D341Med (cell line): ENCODE data around the gene ST6GAL1.
"Not testable (repeated sequence)": the region's sequence is repeated elsewhere in the genome, so short reads cannot be mapped to it uniquely, and the experiment has no call there.

Experiments used
- DNase-seq: peaks from one replicate; pipeline ENCODE4 v3.0.0; 2012; ENCODE audit warnings: low spot score

The ST6GAL1 gene

GRCh38 chr3:186940967-186941366 lies 10.6 kb downstream of the ST6GAL1 start:
- no peak for DNase-seq

DNA sequence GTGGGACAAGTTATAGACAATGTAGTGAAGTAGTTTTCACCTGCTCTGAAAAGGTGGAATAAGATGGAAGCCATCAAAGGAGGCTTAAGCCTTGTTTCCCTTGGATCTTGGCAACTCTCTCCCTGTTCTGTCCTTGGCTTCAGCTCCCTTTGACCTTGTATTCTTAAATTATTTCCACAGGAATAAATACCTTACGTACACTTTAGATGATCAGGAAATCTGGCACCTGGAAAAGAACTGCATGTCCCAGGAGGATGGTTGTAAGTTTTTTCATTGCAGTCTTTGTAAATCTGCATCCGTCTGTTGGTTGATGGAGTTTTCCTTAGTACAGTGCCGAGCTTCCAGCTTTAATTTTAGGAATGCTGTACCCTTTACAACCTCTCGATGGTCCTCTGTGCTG lies 11.8 kb downstream of the ST6GAL1 start:
- no peak for DNase-seq

GRCh38 chr3:186945255-186945823 lies 15.0 kb downstream of the ST6GAL1 start:
- DNase-seq, result no peak

DNA sequence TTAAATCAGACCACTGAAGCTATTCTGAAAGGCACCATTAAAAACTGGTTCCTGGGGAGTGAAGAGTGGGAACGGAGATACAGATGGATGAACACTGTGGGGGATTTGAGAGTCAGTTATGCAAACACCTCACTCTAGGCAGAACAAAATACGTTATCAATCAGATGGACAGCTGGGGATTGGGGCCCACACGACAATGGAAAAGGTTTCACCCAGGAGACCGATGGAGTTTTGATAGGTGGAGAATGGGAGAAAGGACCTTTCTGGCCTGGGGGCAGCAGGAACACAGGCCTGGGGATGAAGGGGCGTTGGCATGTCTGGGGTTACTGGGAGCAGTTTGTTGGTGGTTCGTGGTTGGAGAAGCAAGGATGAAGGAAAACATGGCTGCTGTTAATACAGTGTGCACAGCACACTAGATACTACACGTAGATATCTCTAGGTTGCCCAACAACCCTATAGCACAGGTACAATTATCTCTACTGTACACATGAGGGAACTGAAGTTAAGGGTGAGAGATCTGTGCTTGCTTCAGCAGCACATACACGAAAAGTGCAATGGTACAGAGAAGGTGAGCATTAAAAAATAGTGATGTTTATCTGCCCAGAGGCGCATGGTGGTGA lies 16.5 kb downstream of the ST6GAL1 start:
- DNase-seq, result no peak

- no peak for DNase-seq
Observed at GRCh38 chr3:186949281-186949982, 19.1 kb downstream of the ST6GAL1 start.

DNA sequence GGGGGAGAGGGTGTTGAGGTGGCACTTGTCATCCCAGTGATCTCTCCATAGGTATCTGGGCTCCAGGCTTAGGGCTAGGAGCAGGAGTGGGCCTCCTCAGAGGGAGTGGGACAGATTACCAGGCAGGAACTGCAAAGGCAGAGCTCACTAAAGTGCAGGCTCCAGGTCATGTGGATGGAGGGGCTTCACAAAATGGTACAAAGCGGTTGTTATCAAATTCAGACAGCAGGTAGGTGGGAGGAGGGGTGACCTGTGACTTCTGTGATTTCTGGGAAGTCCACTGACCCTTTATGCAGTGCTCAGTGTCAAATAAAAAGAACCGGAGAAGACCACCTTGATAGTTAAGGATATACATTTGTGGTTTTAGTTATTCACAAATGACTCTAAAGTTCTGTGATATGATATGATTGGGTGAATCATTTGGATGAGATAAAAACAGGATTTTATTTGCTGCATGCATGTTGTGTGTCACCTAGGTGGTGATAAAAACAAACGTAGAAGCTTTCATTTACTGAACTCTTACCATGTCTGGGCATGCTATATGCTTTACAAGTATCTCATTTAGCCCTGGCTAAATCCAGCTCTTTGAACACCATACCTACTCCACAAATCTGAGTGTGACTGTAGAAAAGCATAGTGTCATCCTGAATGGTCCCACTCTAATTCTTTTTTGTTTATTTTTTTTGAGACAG lies 20.2 kb downstream of the ST6GAL1 start:
- DNase-seq, result no peak

DNA sequence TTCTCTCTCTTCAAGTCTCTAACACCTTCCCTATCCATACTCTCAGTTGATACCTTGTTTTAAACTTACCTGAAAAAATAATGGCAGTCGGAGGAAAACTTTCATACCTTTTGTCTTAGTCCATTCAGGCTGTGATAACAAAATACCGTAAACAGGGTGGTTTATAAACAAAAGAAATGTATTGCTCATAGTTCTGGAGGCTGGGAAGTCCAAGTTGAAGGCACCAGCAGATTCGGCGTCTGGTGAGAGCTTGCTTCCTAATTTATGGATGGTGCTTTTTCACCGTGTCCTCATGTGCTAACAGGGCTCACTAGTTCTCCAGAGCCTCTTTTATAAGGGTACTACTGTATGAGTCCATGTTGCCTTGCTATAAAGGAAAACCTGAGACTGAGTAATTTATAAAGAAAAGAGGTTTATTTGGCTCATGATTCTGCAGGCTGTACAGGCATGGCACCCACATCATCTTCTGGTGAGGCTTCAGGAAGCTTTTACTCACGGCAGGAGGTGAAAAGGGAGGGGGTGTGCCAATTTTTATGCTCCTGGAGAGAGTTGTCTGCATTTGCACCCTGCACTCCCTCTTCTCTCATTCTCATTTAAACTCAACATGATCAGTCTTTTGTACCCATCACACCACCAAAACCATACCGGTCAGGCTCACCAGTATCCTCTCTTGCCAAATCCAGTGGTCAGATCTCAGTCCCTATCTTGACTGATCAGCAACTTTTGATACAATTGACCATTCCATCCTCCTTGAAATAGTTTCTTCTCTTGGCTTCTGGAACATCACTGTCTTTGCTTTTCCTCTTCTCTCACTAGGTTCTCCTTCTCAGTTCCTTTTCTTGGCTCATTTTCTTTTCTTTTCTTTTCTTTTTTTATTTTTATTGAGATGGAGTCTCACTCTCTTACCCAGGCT lies 21.6 kb downstream of the ST6GAL1 start:
- no peak for DNase-seq

GRCh38 chr3:186953011-186953487 lies 22.7 kb downstream of the ST6GAL1 start:
- no peak for DNase-seq

DNA sequence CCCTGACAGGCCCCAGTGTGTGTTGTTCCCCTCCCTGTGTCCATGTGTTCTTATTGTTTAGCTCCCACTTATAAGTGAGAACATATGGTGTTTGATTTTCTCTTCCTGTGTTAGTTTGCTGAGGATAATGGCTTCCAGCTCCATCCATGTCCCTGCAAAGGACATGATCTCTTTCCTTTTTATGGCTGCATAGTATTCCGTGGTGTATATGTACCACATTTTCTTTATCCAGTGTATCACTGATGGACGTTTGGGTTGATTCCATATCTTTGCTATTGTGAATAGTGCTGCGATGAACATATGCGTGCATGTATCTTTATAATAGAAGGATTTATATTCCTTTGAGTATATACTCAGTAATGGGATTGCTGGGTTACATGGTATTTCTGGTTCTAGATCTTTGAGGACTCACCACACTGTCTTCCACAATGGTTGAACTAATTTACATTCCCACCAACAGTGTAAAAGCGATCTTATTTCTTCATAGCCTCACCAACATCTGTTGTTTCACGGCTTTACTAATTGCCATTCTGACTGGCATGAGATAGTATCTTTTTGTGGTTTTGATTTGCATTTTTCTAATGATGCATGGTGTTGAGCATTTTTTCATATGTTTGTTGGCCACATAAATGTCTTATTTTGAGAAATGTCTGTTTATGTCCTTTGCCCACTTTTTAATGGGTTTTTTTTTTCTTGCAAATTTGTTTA lies 23.8 kb downstream of the ST6GAL1 start:
- not testable (repeated sequence) for DNase-seq

DNA sequence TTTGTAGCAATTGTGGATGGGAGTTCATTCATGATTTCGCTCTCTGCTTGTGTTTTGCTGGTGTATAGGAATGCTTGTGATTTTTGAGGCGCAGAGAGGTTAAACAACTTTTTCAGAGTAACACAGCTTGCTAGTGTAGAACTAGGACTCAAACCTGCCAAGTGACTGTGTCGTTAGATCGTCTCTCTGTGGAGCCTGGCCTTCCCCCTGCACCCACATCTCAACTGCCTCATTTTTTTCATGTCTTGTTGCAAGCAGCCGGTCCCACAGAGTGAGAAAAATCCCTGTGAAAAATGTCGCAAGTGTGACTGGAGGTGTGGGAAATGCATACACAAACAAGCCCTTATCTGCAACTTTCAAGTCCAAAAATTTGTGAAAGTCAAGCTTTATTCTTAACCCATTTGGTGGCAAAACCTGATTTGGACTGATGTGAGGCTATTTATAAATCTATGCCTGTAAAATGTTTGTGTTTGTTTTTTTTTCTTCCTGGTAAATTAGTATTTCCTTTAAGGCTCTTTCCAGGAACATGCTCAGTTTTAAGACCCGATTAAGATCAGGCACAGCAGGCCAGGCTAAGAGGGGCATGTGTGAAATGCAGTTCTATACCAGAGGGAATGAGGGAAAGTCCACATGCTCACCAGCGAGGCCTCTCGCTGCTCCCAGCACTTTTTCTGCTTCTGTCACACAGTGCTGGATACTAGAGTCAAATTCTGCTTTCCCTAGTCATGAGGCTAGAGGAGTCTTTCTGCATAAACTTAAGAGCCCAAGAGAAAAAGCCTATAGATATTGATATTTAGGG lies 25.8 kb downstream of the ST6GAL1 start:
- DNase-seq, result no peak

GRCh38 chr3:186959029-186959624 lies 28.8 kb downstream of the ST6GAL1 start:
- DNase-seq, result no peak

- DNase-seq, result no peak
Observed at GRCh38 chr3:186960347-186960746, 30.0 kb downstream of the ST6GAL1 start.

DNA sequence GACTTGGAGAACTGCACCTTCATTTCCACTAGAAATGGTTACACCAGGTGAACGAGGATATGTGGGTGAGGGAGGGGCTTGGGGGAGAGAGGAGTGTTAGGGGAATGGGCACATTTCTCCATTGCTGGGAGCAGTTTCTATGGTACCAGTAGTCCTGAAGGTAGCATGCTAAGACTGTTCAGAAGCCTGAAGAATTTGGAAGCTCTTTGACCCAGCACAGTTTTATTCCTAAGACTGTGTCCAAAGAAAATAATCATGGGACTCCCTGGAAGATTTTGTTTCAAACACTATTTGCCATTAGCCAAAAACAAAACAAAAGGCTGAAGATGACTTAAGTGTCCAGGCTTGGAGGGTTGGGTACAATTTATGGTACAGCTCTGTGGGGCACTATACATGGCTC lies 32.1 kb downstream of the ST6GAL1 start:
- no peak for DNase-seq

GRCh38 chr3:186963636-186964035 lies 33.3 kb downstream of the ST6GAL1 start:
- DNase-seq, result no peak

GRCh38 chr3:186964071-186964470 lies 33.7 kb downstream of the ST6GAL1 start:
- no peak for DNase-seq

DNA sequence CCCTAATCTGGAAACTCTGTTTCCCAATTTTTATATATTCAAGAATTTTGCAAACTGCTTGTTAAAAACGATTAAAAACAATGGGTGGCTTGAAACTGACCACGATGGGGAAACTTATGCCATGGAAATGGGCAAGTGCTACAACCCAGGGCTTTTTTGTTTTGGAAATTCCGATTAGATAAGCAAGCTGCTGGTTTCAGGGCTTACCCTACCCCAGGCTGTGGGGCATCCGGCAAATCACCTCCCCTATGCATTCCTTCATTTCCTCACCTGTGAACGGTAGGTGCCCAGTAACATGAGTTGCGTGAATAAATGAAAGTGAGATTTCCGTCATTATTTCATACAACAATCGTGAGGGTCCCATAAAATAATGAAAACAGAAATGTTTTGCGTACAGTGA lies 34.3 kb downstream of the ST6GAL1 start:
- no peak for DNase-seq

DNA sequence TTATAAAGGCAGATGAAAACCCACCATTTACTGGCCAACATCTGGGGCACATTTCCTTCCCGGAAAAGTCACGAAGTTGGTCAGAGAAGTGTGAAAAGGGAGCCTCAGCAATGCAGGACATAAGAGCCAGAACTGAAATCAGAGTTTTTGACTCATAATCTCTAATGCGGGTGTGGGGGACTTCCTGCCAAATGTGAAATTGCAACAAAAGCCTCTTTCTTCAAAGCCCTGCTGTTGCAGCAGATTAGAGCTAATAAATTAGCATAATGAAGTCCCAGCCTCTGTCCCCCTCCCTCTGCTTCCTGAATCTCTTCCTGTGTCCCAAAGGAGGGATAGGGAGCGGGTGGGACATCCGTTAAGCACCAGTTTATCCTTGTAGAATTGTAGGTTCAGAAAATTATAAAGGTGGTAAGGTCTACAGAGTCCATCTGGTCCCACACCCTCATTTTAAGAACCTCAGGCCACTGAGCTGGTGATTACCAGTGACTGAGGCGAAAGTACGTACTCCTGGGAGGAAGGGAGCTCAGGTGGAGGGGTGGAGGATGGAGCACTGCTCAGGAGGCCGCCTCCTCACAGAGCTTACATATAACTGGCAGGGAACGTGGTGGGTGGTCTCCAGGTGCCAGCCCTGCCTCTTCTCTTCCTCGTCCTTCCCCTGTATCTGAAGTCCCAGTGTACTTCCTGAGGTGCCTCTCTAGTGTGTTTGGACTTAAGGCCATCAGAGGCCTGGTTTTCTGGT lies 35.0 kb downstream of the ST6GAL1 start:
- DNase-seq, result peak; percentile 67

- no peak for DNase-seq
Observed at GRCh38 chr3:186966406-186966805, 36.1 kb downstream of the ST6GAL1 start.

DNA sequence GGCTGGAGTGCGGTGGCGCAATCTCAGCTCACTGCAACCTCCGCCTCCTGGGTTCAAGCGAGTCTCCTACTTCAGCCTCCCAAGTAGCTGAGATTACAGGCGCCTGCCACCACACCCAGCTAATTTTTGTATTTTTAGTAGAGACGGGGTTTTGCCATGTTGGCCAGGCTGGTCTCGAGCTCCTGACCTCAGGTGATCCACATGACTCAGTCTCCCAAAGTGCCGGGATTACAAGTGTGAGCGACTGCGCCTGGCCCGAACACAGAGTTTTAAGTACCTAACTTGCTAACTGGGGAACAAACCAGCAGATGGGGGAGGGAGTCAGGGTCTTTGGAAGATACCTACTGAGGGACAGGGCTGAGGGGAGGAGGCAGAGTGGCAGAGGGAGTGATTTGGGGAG lies 36.9 kb downstream of the ST6GAL1 start:
- not testable (repeated sequence) for DNase-seq
